ENCODE measurements around the gene CABP7.

- TF ChIP-seq CTCF (IDR thresholded peaks at IDR 0.05 in 8 of 11, conservative IDR thresholded peaks at IDR 0.05 in 3 of 11) (no peak), POLR2A (IDR thresholded peaks at IDR 0.05) (no peak), POLR2AphosphoS5 (IDR thresholded peaks at IDR 0.05) (no peak)
These were observed 27.5 kb upstream of the CABP7 start for GRCh38 chr22:29692327-29692640.
